ENCODE measurements around the gene AURKA. TPM values are rescaled to one million over a fixed set of nuclear protein-coding genes. Genes with fewer than 3 reads are reported as not detected.
A peak's percentile ranks its signal among the peaks of the same experiment; 100 is the strongest.

Gene AURKA
- total and polyA plus RNA-seq, 9 of the 15 experiments (the other 6 are each of a cell fraction or from before 2014, with no cell fraction given) = 72.7 to 162 (median 113) TPM

DNA sequence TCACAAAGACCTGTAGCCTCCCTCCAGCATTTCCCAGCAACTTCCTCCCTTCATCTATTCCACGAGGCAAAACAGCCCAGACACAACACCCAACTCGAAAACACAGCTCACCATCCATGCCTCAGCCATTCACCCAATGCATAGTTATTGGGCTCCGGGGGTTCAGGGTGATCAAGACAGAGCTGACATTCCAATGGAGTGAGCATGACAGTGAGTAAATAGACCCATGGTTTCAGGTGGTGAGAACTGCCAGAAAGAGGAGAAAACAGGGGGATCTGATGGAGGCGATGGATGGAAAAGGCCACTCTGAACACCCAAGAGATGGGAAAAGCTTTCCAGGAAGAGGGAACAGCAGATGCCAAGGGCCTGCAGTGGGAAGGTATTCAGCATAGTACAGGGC is 25.9 kb upstream of the AURKA start (continued):
- TF ChIP-seq, protein P1, sequence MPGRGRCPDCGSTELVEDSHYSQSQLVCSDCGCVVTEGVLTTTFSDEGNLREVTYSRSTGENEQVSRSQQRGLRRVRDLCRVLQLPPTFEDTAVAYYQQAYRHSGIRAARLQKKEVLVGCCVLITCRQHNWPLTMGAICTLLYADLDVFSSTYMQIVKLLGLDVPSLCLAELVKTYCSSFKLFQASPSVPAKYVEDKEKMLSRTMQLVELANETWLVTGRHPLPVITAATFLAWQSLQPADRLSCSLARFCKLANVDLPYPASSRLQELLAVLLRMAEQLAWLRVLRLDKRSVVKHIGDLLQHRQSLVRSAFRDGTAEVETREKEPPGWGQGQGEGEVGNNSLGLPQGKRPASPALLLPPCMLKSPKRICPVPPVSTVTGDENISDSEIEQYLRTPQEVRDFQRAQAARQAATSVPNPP (IDR thresholded peaks at IDR 0.05; ENCODE audit: borderline replicate concordance, insufficient read depth, insufficient read length) = no peak
- TF ChIP-seq ZNF75A (CRISPR knock-in tag; IDR thresholded peaks at IDR 0.05) = no peak
- TF ChIP-seq, protein P2, sequence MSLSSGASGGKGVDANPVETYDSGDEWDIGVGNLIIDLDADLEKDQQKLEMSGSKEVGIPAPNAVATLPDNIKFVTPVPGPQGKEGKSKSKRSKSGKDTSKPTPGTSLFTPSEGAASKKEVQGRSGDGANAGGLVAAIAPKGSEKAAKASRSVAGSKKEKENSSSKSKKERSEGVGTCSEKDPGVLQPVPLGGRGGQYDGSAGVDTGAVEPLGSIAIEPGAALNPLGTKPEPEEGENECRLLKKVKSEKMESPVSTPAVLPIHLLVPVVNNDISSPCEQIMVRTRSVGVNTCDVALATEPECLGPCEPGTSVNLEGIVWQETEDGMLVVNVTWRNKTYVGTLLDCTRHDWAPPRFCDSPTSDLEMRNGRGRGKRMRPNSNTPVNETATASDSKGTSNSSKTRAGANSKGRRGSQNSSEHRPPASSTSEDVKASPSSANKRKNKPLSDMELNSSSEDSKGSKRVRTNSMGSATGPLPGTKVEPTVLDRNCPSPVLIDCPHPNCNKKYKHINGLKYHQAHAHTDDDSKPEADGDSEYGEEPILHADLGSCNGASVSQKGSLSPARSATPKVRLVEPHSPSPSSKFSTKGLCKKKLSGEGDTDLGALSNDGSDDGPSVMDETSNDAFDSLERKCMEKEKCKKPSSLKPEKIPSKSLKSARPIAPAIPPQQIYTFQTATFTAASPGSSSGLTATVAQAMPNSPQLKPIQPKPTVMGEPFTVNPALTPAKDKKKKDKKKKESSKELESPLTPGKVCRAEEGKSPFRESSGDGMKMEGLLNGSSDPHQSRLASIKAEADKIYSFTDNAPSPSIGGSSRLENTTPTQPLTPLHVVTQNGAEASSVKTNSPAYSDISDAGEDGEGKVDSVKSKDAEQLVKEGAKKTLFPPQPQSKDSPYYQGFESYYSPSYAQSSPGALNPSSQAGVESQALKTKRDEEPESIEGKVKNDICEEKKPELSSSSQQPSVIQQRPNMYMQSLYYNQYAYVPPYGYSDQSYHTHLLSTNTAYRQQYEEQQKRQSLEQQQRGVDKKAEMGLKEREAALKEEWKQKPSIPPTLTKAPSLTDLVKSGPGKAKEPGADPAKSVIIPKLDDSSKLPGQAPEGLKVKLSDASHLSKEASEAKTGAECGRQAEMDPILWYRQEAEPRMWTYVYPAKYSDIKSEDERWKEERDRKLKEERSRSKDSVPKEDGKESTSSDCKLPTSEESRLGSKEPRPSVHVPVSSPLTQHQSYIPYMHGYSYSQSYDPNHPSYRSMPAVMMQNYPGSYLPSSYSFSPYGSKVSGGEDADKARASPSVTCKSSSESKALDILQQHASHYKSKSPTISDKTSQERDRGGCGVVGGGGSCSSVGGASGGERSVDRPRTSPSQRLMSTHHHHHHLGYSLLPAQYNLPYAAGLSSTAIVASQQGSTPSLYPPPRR (CRISPR knock-in tag; IDR thresholded peaks at IDR 0.05; ENCODE audit: borderline replicate concordance) = no peak
- TF ChIP-seq SMARCA4 (IDR thresholded peaks at IDR 0.05) = 0 out of 2 replicates have a peak, but pooled peaks have one; percentile 7
- TF ChIP-seq SIX5 (IDR thresholded peaks at IDR 0.05; ENCODE audit: borderline replicate concordance in 1 of 2, insufficient read depth in 1 of 2, low read depth in 1 of 2, low read length in 2 of 2) = no peak
- 0 out of 4 replicates have a peak, but pooled peaks of 1 of the 2 experiments have one; percentile 59 for TF ChIP-seq FOXA3 (CRISPR knock-in tag; conservative IDR thresholded peaks at IDR 0.05 in 1 of 2, IDR thresholded peaks at IDR 0.05 in 1 of 2)
- TF ChIP-seq, protein P3, sequence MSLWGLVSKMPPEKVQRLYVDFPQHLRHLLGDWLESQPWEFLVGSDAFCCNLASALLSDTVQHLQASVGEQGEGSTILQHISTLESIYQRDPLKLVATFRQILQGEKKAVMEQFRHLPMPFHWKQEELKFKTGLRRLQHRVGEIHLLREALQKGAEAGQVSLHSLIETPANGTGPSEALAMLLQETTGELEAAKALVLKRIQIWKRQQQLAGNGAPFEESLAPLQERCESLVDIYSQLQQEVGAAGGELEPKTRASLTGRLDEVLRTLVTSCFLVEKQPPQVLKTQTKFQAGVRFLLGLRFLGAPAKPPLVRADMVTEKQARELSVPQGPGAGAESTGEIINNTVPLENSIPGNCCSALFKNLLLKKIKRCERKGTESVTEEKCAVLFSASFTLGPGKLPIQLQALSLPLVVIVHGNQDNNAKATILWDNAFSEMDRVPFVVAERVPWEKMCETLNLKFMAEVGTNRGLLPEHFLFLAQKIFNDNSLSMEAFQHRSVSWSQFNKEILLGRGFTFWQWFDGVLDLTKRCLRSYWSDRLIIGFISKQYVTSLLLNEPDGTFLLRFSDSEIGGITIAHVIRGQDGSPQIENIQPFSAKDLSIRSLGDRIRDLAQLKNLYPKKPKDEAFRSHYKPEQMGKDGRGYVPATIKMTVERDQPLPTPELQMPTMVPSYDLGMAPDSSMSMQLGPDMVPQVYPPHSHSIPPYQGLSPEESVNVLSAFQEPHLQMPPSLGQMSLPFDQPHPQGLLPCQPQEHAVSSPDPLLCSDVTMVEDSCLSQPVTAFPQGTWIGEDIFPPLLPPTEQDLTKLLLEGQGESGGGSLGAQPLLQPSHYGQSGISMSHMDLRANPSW (CRISPR knock-in tag; IDR thresholded peaks at IDR 0.05) = no peak
- TF ChIP-seq DNMT1 (IDR thresholded peaks at IDR 0.05) = no peak
- TF ChIP-seq ZNF311 (CRISPR knock-in tag; IDR thresholded peaks at IDR 0.05) = no peak

All from K562 (cell line).